Posterior vena cava (tissue), 2 donors: ENCODE results near the gene GABBR2. TPM values are rescaled to one million over a fixed set of nuclear protein-coding genes. Genes with fewer than 3 reads are reported as not detected.
"Not testable (repeated sequence)": the region's sequence is repeated elsewhere in the genome, so short reads cannot be mapped to it uniquely, and the experiment has no call there.

ENCODE experiments used
- DNase-seq: peaks from one replicate; pipeline ENCODE4 v3.0.0-alpha.2; 2020; ENCODE audit warnings: low spot score
- intact Hi-C, 2 donors: fragments of 100-400 bp; cut with DNase I; formaldehyde crosslinking; loops; one replicate each; pipeline versions ENCODE4 v1.14.1 to v1.14.2; 2022 to 2023
- total RNA-seq, 2 donors: library from RNA; stranded (reverse); fragmentation: NEBNext Ultra II Directional; extraction: Animal tissue kit (Norgen Biotek cat#: 25700); gene quantifications; one replicate each; pipeline ENCODE4 v1.2.1, GENCODE V29; 2021
- donor health status: DM: yes; HTN: yes; CAD: no.
- donor health status: DM: yes; HTN: yes; CAD: no.

GABBR2 gene
- total RNA-seq, 2 donors from 2014 or later, result not detected

- no peak for DNase-seq
- intact Hi-C loops, result no loop called here
Observed at GRCh38 chr9:98504298-98505282, 204.1 kb downstream of the GABBR2 start.

- intact Hi-C loops, result no loop called here
- DNase-seq, result no peak
Observed at GRCh38 chr9:98503867-98504266, 204.9 kb downstream of the GABBR2 start.

GRCh38 chr9:98502976-98503325, 205.8 kb downstream of the GABBR2 start:
- intact Hi-C loops, result no loop called here
- DNase-seq, result no peak

GRCh38 chr9:98502311-98502975, 206.3 kb downstream of the GABBR2 start:
- no peak for DNase-seq
- intact Hi-C loops, result no loop called here

GRCh38 chr9:98501819-98502218, 206.9 kb downstream of the GABBR2 start:
- intact Hi-C loops, result no loop called here
- DNase-seq, result no peak

GRCh38 chr9:98501259-98501658, 207.5 kb downstream of the GABBR2 start:
- DNase-seq, intact Hi-C loops: not testable (repeated sequence)

GRCh38 chr9:98500337-98500919, 208.3 kb downstream of the GABBR2 start:
- intact Hi-C loops, result no loop called here
- DNase-seq, result no peak

- intact Hi-C loops, result no loop called here
- no peak for DNase-seq
Observed at GRCh38 chr9:98495530-98495929, 213.2 kb downstream of the GABBR2 start.

GRCh38 chr9:98494852-98495251, 213.9 kb downstream of the GABBR2 start:
- intact Hi-C loops, result no loop called here
- DNase-seq, result no peak

- intact Hi-C loops, result no loop called here
- no peak for DNase-seq
Observed at GRCh38 chr9:98491828-98492227, 216.9 kb downstream of the GABBR2 start.

GRCh38 chr9:98491231-98491651, 217.5 kb downstream of the GABBR2 start:
- intact Hi-C loops, result no loop called here
- DNase-seq, result no peak

GRCh38 chr9:98488571-98489312, 220.0 kb downstream of the GABBR2 start:
- intact Hi-C loops, result no loop called here
- no peak for DNase-seq

GRCh38 chr9:98485706-98486105, 223.0 kb downstream of the GABBR2 start:
- intact Hi-C loops, result no loop called here
- DNase-seq, result no peak

GRCh38 chr9:98484162-98484561, 224.6 kb downstream of the GABBR2 start:
- DNase-seq, result no peak
- intact Hi-C loops, result no loop called here

GRCh38 chr9:98482226-98482625, 226.5 kb downstream of the GABBR2 start:
- intact Hi-C loops, result no loop called here
- DNase-seq, result no peak

GRCh38 chr9:98481676-98482075, 227.1 kb downstream of the GABBR2 start:
- no peak for DNase-seq
- intact Hi-C loops, result no loop called here

GRCh38 chr9:98479967-98480847, 228.5 kb downstream of the GABBR2 start:
- intact Hi-C loops, result no loop called here
- no peak for DNase-seq

GRCh38 chr9:98479449-98479848, 229.3 kb downstream of the GABBR2 start:
- intact Hi-C loops, result no loop called here

GRCh38 chr9:98477884-98478283, 230.9 kb downstream of the GABBR2 start:
- no peak for DNase-seq
- intact Hi-C loops, result no loop called here

More at GRCh38 chr9:98479449-98479848, 229.3 kb downstream of the GABBR2 start:
- DNase-seq, result no peak
